Esophagus muscularis mucosa (tissue), 3 donors: Measurements from ENCODE around the gene ERF.

Experiments
- POLR2A ChIP-seq: fragments of 450-650 bp; IDR thresholded peaks from one replicate; pipeline ENCODE4 v1.6.1; 2017; ENCODE audit warnings: antibody characterized with exemption, moderate library complexity, mild to moderate bottlenecking, low read depth
- POLR2AphosphoS5 ChIP-seq, 2 donors: sonication (generic); formaldehyde crosslinking; IDR thresholded peaks; one replicate each; pipeline ENCODE4 v1.6.1; 2017; ENCODE audit warnings: antibody characterized with exemption in 2 of 2
- TF ChIP-seq, protein P1 (sequence below), 3 experiments: fragments of 200-600 bp in 2 of 3; fragments of 450-650 bp in 1 of 3; sonication (generic) in 2 of 3; IDR thresholded peaks; one replicate each; pipeline ENCODE4 v1.5.1; 2017 to 2019; ENCODE audit warnings: antibody characterized with exemption in 3 of 3, mild to moderate bottlenecking in 2 of 3, moderate library complexity in 1 of 3

GRCh38 chr19:42198676-42199439 lies 56.1 kb downstream of the ERF start:
- TF ChIP-seq, protein P1, sequence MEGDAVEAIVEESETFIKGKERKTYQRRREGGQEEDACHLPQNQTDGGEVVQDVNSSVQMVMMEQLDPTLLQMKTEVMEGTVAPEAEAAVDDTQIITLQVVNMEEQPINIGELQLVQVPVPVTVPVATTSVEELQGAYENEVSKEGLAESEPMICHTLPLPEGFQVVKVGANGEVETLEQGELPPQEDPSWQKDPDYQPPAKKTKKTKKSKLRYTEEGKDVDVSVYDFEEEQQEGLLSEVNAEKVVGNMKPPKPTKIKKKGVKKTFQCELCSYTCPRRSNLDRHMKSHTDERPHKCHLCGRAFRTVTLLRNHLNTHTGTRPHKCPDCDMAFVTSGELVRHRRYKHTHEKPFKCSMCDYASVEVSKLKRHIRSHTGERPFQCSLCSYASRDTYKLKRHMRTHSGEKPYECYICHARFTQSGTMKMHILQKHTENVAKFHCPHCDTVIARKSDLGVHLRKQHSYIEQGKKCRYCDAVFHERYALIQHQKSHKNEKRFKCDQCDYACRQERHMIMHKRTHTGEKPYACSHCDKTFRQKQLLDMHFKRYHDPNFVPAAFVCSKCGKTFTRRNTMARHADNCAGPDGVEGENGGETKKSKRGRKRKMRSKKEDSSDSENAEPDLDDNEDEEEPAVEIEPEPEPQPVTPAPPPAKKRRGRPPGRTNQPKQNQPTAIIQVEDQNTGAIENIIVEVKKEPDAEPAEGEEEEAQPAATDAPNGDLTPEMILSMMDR (IDR thresholded peaks at IDR 0.05) = no peak
- no peak for TF ChIP-seq POLR2A
- TF ChIP-seq POLR2AphosphoS5 (IDR thresholded peaks at IDR 0.05) = no peak
